AG09319 (cell line): ENCODE results near the gene IL17RD.

Experiments used
- DNase-seq: peaks from one replicate; pipeline ENCODE4 v3.0.0-alpha.2; 2010; ENCODE audit warnings: low read depth; ENCODE audit errors: extremely low read depth
- TF ChIP-seq, protein P1 (sequence below): IDR thresholded peaks from 2 replicates; pipeline ENCODE4 v1.5.1; 2011; ENCODE audit warnings: low read depth, mild to moderate bottlenecking, inconsistent platforms, low read length, moderate library complexity

IL17RD gene

DNA sequence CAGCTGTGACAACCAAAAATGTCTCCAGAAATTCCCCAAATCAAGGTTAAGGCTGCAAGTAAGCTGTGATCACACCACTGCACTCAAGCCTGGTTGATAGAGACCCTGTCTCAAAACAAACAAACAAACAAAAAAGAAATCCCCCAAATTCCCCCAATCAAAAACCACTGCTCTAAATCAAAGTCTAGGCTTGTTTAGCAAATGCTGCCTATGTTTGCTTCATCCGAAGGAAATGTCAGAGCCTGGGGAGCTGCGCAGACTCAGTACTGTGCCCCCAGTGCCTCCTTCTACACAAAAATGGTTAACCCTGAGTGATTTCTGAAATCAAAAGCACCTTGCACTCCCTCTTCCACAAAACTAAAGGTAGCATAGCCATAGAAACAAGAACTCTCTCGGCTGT lies 13.4 kb downstream of the IL17RD start:
- TF ChIP-seq, protein P1, sequence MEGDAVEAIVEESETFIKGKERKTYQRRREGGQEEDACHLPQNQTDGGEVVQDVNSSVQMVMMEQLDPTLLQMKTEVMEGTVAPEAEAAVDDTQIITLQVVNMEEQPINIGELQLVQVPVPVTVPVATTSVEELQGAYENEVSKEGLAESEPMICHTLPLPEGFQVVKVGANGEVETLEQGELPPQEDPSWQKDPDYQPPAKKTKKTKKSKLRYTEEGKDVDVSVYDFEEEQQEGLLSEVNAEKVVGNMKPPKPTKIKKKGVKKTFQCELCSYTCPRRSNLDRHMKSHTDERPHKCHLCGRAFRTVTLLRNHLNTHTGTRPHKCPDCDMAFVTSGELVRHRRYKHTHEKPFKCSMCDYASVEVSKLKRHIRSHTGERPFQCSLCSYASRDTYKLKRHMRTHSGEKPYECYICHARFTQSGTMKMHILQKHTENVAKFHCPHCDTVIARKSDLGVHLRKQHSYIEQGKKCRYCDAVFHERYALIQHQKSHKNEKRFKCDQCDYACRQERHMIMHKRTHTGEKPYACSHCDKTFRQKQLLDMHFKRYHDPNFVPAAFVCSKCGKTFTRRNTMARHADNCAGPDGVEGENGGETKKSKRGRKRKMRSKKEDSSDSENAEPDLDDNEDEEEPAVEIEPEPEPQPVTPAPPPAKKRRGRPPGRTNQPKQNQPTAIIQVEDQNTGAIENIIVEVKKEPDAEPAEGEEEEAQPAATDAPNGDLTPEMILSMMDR: no peak
- DNase-seq: no peak

DNA sequence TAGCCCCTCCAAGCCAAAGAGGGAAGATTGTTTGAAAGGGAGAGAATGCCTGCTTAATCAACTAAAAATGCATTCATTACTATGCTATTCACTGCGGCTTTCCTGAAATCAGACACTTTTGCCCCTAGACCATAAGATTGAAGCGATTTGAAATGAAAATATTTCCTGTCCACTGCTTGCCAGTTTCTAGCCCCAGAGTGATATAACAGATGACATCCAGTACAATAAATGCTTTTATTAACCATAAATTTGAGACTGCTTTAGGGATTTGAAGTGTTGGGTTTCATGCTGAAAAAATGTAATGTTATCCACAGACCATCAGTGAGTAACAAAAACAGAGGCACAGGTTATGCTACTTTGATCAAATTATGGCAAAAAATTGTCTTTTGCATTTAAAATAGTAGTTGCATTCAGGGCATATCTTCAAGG lies 14.1 kb downstream of the IL17RD start:
- DNase-seq: peak; percentile 38

DNA sequence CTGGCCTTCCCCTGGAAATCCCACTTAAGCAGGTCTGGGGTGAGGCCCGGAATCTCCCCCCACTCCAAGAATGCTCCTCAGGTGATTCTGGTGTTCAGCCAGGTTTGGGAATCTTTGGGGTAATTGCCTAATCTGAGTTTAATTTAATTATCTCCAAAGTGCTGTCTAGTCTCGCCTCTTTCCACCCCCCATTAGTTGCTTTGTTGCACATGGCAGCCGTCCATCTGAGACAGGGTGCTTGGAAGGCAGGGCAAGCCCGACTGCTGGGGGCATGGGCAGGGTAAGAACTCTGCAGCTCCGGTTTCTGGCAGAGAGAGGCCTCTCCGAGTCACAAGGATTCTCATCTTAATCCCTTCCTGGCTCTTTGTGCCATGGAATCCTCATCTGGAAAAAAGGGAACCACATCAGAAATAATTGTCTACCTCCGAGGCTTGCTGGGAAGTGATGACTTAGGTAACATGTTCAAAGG lies 15.0 kb downstream of the IL17RD start:
- TF ChIP-seq, protein P1: no peak
- DNase-seq: no peak

More for the DNA sequence above, 14.1 kb downstream of the IL17RD start:
- TF ChIP-seq, protein P1: no peak

DNA sequence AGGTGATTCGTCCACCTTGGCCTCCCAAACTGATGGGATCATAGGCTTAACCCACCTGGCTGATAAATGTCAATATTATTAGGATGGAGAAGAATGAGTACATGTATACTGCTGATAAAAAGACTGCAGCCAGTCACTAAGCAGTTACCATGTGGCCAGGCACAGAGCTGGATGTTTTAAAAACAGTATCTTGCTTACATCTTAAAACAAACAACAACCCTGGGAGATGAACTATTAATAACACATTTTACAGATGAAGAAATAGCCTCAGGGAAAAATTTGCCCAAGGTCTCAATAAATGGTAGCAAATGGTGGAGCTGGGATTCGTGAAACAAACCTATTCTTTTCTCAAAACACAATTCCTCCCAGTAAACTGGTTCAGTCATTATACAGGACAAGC lies 18.1 kb downstream of the IL17RD start:
- no peak for DNase-seq
- TF ChIP-seq, protein P1: no peak

DNA sequence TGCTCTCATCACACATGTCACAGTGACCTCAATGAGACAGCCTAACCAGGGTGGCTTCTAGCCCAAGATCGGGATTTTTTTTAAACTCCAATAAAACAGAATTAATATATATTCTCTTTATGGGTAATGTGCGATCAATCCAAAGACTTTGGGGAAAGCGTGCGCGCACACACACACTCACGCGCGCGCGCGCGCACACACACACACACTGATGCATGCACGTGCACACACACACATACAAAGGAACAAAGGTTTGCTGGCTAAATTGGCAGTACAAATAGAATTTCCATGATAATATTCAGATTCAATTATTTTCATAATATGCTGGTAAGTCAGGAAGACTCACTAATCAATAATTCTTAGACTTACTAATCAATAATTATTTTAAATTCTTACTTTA lies 19.3 kb downstream of the IL17RD start:
- TF ChIP-seq, protein P1: no peak
- no peak for DNase-seq

DNA sequence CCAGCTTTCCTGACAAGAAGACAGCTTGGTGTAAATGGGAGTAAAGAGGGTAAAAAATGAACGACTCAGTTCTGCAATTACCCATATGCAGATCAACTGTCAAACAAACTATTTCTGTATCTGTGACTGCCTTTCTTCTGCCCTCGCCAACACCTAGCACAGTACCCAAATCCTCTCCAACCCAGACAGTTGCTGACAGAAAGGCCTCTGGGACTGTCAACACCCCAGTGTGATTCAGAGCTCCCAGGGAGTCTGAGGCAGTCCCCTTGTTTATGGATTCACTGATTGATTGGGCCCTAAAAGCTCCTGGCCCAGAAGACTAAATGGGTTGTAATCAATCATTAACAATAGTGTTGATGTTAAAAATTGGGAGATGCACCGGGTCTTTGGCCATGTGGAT lies 20.2 kb downstream of the IL17RD start:
- DNase-seq: no peak
- TF ChIP-seq, protein P1: no peak

DNA sequence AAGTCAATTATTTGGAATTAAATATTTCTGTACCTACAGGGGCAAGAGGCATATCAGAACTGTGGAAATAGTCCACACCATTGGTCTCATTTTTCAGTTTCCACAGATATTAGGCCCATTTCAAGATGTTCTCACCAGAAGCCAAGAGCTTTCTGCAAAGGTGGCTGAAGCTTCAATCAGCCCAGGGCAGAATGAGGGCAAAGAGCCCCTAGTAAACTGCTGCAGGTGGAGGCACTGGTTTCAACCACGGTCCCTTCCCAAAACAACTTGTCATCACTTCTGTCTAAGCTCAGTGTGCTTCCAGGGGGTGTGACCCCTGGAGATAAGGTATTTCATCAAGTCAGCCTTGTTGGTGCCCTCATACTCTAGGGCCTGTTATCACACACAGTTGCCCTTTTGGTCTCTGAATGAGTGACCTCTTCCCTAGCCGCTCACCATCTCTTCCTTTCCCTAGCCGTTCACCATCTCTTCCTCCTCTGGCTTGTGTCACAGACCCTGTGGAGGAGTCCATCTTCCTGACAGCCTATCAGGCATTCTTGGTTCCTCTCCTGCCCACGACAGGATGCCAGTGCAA lies 21.2 kb downstream of the IL17RD start:
- DNase-seq: no peak
- TF ChIP-seq, protein P1: no peak
